Endodermal cell (in vitro differentiated cells): ENCODE measurements around the gene VTI1A. TPM values are rescaled to one million over a fixed set of nuclear protein-coding genes. Genes with fewer than 3 reads are reported as not detected.

Source experiments
- DNase-seq: peaks from one replicate; pipeline ENCODE4 v3.0.0-alpha.2; 2017
- H3K27ac ChIP-seq: 2 replicates; pipeline ENCODE4 v1.5.1; 2013; ENCODE audit warnings: mild to moderate bottlenecking, low read depth, low read length, moderate library complexity
- H3K27me3 ChIP-seq: 2 replicates; pipeline ENCODE4 v1.6.1; 2013; ENCODE audit warnings: mild to moderate bottlenecking, low read length, moderate library complexity; ENCODE audit not compliant: insufficient read depth, control insufficient read depth, poor library complexity, severe bottlenecking
- H3K36me3 ChIP-seq: 2 replicates; pipeline ENCODE4 v1.7.0; 2013; ENCODE audit warnings: mild to moderate bottlenecking, low read length, moderate library complexity; ENCODE audit not compliant: control insufficient read depth, insufficient read depth
- H3K4me1 ChIP-seq: one replicate; pipeline ENCODE4 v1.7.0; 2013; ENCODE audit warnings: low read length; ENCODE audit not compliant: control insufficient read depth, insufficient read depth
- H3K4me3 ChIP-seq: 2 replicates; pipeline ENCODE4 v1.5.1; 2013; ENCODE audit warnings: mild to moderate bottlenecking, low read length, moderate library complexity
- H3K9ac ChIP-seq: 2 replicates; pipeline ENCODE4 v1.6.1; 2013; ENCODE audit warnings: mild to moderate bottlenecking, low read length, moderate library complexity; ENCODE audit not compliant: poor library complexity, severe bottlenecking; ENCODE audit errors: extremely low read depth
- H3K9me3 ChIP-seq: 2 replicates; pipeline ENCODE4 v1.6.1; 2013; ENCODE audit warnings: mild to moderate bottlenecking, low read length, moderate library complexity; ENCODE audit not compliant: control insufficient read depth
- H3K27ac Mint-ChIP-seq: 2 replicates; pipeline ENCODE4 v1.8.0; 2020; ENCODE audit warnings: mixed read lengths
- H3K27me3 Mint-ChIP-seq: 2 replicates; pipeline ENCODE4 v1.8.0; 2021; ENCODE audit warnings: mild to moderate bottlenecking, mixed read lengths; ENCODE audit not compliant: insufficient read depth
- H3K36me3 Mint-ChIP-seq: 2 replicates; pipeline ENCODE4 v1.8.0; 2020; ENCODE audit warnings: low read depth, mixed read lengths
- H3K4me1 Mint-ChIP-seq: 2 replicates; pipeline ENCODE4 v1.8.0; 2020; ENCODE audit warnings: mixed read lengths
- H3K4me3 Mint-ChIP-seq: 2 replicates; pipeline ENCODE4 v1.8.0; 2020; ENCODE audit warnings: mild to moderate bottlenecking, moderate library complexity, mixed read lengths
- H3K9me3 Mint-ChIP-seq: 2 replicates; pipeline ENCODE4 v1.8.0; 2020; ENCODE audit warnings: mild to moderate bottlenecking, mixed read lengths
- WGBS, 2 experiments: methylation state at CpG; one replicate each; pipeline versions ENCODE4 v1.1.5 to v1.1.7; 2013; ENCODE audit warnings: missing lambda C conversion rate in 2 of 2, mixed read lengths in 1 of 2; ENCODE audit not compliant: insufficient coverage in 1 of 2, insufficient read length in 1 of 2; 5-methylcytosine and 5-hydroxymethylcytosine counted together
- total RNA-seq, 2 donors: library from RNA; stranded (reverse); fragmentation: NEBNext Ultra II Directional in 1 of 2; extraction: Animal tissue kit (Norgen Biotek cat#: 25700) in 1 of 2; gene quantifications; 2 replicates in 1 of 2; 3 replicates in 1 of 2; pipeline ENCODE4 v1.2.1, GENCODE V29; 2021
- TF ChIP-seq, protein P1 (sequence below): fragments of 200-600 bp; sonication (generic); conservative IDR thresholded peaks from 2 replicates; pipeline ENCODE4 v1.5.0; 2021; ENCODE audit warnings: antibody characterized with exemption, mild to moderate bottlenecking

Gene VTI1A
- total RNA-seq, 2 donors from 2014 or later = 27.0 to 29.9 TPM

- no peaks in the 10 kb centered on the region for H3K27me3 Mint-ChIP-seq
- TF ChIP-seq, protein P1, sequence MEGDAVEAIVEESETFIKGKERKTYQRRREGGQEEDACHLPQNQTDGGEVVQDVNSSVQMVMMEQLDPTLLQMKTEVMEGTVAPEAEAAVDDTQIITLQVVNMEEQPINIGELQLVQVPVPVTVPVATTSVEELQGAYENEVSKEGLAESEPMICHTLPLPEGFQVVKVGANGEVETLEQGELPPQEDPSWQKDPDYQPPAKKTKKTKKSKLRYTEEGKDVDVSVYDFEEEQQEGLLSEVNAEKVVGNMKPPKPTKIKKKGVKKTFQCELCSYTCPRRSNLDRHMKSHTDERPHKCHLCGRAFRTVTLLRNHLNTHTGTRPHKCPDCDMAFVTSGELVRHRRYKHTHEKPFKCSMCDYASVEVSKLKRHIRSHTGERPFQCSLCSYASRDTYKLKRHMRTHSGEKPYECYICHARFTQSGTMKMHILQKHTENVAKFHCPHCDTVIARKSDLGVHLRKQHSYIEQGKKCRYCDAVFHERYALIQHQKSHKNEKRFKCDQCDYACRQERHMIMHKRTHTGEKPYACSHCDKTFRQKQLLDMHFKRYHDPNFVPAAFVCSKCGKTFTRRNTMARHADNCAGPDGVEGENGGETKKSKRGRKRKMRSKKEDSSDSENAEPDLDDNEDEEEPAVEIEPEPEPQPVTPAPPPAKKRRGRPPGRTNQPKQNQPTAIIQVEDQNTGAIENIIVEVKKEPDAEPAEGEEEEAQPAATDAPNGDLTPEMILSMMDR = peak; percentile 36
- no peaks in the 10 kb centered on the region for H3K27me3 ChIP-seq
- 76 to 83% methylated on average over 4 of the region's 4 CpGs for WGBS, 2 experiments
- peaks cover 16% of the 10 kb centered on the region for H3K4me1 ChIP-seq
- H3K36me3 Mint-ChIP-seq = no peaks in the 10 kb centered on the region
- H3K9me3 ChIP-seq = no peaks in the 10 kb centered on the region
- H3K9me3 Mint-ChIP-seq = no peaks in the 10 kb centered on the region
- H3K36me3 ChIP-seq = no peaks in the 10 kb centered on the region
- no peak overlapping the region for H3K9ac ChIP-seq
- H3K27ac Mint-ChIP-seq = no peak overlapping the region
- H3K4me1 Mint-ChIP-seq = peaks cover 51% of the 10 kb centered on the region
- DNase-seq = no peak
- no peak overlapping the region for H3K27ac ChIP-seq
- no peak overlapping the region for H3K4me3 Mint-ChIP-seq
- no peak overlapping the region for H3K4me3 ChIP-seq
Measured at GRCh38 chr10:112559349-112559748, 112.3 kb downstream of the VTI1A start.

DNA sequence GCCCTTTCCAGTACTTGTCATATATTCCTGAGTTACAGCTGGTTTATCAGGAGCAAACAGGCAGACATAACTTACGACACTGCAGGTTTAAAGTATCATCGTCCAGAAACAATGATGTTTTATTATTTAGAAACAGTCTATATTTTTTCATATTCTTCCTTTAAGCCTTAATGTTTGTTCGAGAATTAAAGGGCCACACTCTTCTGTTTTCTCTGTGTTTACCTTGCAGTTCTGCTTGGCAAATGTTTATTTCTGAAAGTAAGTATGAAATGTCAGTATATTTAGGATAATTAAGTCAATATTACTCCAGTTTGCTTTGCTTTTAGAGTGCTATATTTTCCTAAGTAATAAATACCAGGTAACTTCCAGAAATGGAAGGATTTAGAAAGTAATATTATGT, 115.1 kb downstream of the VTI1A start:
- H3K27me3 ChIP-seq = no peaks in the 10 kb centered on the region
- WGBS, 2 experiments = 91% methylated on average over 3 of the region's 3 CpGs; no CpG with 5 or more reads in 1 of the 2 experiments

DNA sequence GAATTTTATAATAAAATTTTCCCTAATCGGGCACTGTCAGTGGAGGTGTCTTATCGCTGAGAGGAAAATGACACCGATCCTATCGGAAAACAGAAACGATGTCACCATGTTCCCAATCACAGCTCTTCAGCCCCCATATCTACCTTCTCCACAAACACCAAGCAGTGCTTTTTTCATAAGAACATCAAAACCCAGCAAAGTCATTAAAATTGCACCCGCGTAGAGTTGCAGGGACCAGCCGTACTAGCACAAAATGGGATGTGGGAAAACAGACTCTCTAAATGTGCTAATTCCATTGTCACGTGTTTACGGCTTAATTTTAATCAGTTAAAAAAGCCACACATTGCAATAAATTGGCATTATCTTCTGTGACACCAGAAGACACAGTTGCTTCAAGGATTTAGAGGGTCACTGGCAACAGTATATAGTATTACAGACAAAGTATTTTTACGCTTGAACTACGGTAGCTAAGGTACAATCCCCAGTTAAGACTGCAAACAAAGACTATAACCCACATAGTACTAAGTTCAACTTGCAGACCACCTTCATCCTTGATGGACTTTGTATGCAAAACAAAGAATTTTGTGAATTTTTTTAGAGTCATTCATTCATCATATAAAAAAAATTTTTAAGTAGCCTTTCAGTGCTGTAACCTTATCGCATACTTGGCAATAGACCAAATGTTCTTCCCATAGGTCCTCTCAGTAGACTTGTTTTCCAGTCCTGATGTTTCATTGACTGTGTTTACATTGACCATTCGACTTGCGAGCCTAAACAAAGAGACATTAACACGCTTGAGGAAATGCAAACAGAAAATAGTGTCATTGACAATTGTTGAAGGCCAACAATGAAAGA, 116.0 kb downstream of the VTI1A start:
- 85 to 87% methylated on average over 15 to 16 of the region's 16 CpGs for WGBS, 2 experiments
- Histone ChIP-seq H3K27ac (no peak overlapping the region), H3K36me3 (no peaks in the 10 kb centered on the region), H3K27me3 (no peaks in the 10 kb centered on the region), H3K4me3 (peak overlapping the region; percentile 50), H3K9ac (no peak overlapping the region), H3K9me3 (no peaks in the 10 kb centered on the region), H3K4me1 (peaks cover 17% of the 10 kb centered on the region)
- TF ChIP-seq, protein P1 = no peak
- H3K27me3 Mint-ChIP-seq = no peaks in the 10 kb centered on the region
- H3K4me1 Mint-ChIP-seq = peaks cover 54% of the 10 kb centered on the region
- H3K4me3 Mint-ChIP-seq = no peak overlapping the region
- no peaks in the 10 kb centered on the region for H3K36me3 Mint-ChIP-seq
- peak overlapping the region; percentile 86 for H3K27ac Mint-ChIP-seq
- DNase-seq = no peak
- H3K9me3 Mint-ChIP-seq = no peaks in the 10 kb centered on the region

More for the DNA sequence above, 115.1 kb downstream of the VTI1A start:
- Histone ChIP-seq H3K36me3 (no peaks in the 10 kb centered on the region), H3K9ac (no peak overlapping the region), H3K4me1 (peaks cover 17% of the 10 kb centered on the region), H3K4me3 (no peak overlapping the region), H3K27ac (no peak overlapping the region), H3K9me3 (no peaks in the 10 kb centered on the region)
- H3K36me3 Mint-ChIP-seq = no peaks in the 10 kb centered on the region
- no peaks in the 10 kb centered on the region for H3K9me3 Mint-ChIP-seq
- H3K27ac Mint-ChIP-seq = no peak overlapping the region
- H3K4me3 Mint-ChIP-seq = no peak overlapping the region
- H3K27me3 Mint-ChIP-seq = no peaks in the 10 kb centered on the region
- peaks cover 59% of the 10 kb centered on the region for H3K4me1 Mint-ChIP-seq
- DNase-seq = no peak
- TF ChIP-seq, protein P1 = no peak
